ENCODE measurements around the gene C3orf18.
A peak's percentile ranks its signal among the peaks of the same experiment; 100 is the strongest.

The C3orf18 gene

GRCh38 chr3:50585919-50586762 is 18.6 kb upstream of the C3orf18 start:
- no peak for TF ChIP-seq CTCF (IDR thresholded peaks at IDR 0.05; ENCODE audit: low read length, missing control alignments)
- DNase-seq (ENCODE audit: low read depth) = no peak
- no peak overlapping the region for H3K4me3 ChIP-seq (replicated peaks; ENCODE audit: low read depth, low read length)

- no peak for TF ChIP-seq CTCF (IDR thresholded peaks at IDR 0.05; ENCODE audit: low read length, missing control alignments)
- peak; percentile 72 for DNase-seq (ENCODE audit: low read depth)
- no peak overlapping the region for H3K4me3 ChIP-seq (replicated peaks; ENCODE audit: low read depth, low read length)
Observed at GRCh38 chr3:50584391-50584790, 16.8 kb upstream of the C3orf18 start.

GRCh38 chr3:50583897-50584296 is 16.4 kb upstream of the C3orf18 start:
- H3K4me3 ChIP-seq (replicated peaks; ENCODE audit: low read depth, low read length) = no peak overlapping the region
- TF ChIP-seq CTCF (IDR thresholded peaks at IDR 0.05; ENCODE audit: low read length, missing control alignments) = no peak
- no peak for DNase-seq (ENCODE audit: low read depth)

GRCh38 chr3:50582083-50582482 is 14.5 kb upstream of the C3orf18 start:
- TF ChIP-seq CTCF (IDR thresholded peaks at IDR 0.05; ENCODE audit: low read length, missing control alignments) = no peak
- no peak for DNase-seq (ENCODE audit: low read depth)

GRCh38 chr3:50581459-50581842 is 13.9 kb upstream of the C3orf18 start:
- TF ChIP-seq CTCF (IDR thresholded peaks at IDR 0.05; ENCODE audit: low read length, missing control alignments) = no peak
- no peak for DNase-seq (ENCODE audit: low read depth)
- H3K4me3 ChIP-seq (replicated peaks; ENCODE audit: low read depth, low read length) = no peak overlapping the region

More at GRCh38 chr3:50582083-50582482, 14.5 kb upstream of the C3orf18 start:
- H3K4me3 ChIP-seq (replicated peaks; ENCODE audit: low read depth, low read length) = no peak overlapping the region

GRCh38 chr3:50580683-50581458 is 13.3 kb upstream of the C3orf18 start:
- DNase-seq (ENCODE audit: low read depth) = no peak
- H3K4me3 ChIP-seq (replicated peaks; ENCODE audit: low read depth, low read length) = no peak overlapping the region
- peak; percentile 10 for TF ChIP-seq CTCF (IDR thresholded peaks at IDR 0.05; ENCODE audit: low read length, missing control alignments)

Measured in fibroblast of pulmonary artery (primary cell).